ENCODE data around the gene ADAM8.

Gene ADAM8

DNA sequence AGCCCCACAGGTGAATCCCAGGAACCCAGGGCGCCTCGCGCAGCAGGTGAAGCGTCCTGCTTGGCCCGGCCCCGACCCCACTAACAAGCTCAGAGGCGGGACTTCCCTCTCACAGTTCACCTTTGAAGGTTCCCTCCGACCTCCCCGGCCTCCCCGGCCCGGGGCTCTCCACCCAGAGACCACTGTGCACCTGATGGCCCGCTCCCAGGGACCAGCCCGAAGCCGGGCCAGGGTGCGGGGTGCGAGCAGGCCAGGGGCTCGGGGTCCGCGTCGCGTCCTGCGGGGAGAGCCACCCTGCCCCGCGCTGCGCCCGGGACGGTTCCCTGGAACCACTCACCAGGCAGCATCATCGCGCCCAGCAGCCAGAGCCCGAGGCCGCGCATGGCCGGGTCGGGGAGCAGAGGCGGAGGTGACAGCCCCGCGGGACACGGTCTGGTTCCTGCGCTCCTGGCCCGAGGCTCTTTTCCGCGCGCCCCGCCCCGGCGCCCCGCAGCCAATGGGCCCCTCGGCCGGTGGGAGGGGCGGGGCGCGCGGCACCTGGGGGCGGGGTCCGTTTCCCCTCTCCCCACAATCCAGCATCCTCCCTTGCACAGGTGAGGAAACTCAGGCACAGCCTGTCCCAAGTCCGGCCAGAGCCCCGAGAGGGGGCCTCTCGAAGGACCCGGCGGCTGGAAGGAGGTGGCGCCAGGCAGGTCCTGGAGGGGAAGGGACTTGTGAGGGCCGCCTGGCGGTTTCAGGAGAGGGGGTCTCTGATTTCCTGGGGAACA, at the start of gene ADAM8:
ADAM8 (minus strand) TSS at position 434 of the 767 bp plus-strand sequence; CDS start at position 383, 51 bp downstream.
- H3K27ac ChIP-seq (ENCODE audit: low read length): no peak within 1 kb of the TSS
- no peak within 1 kb of the TSS for H3K4me3 ChIP-seq (ENCODE audit: low read depth in 1 of 2, low read length in 2 of 2)
- no peaks in the 10 kb centered on the region for H3K9me3 ChIP-seq (ENCODE audit: insufficient read depth, low read length, severe bottlenecking)
- H3K79me2 ChIP-seq (ENCODE audit: insufficient read depth, low read length): no peaks in the 10 kb centered on the region
- ATAC-seq (ENCODE audit: insufficient read depth, low read depth) (no peak), DNase-seq (no peak)
- peaks cover 28% of the 10 kb centered on the region for H3K36me3 ChIP-seq (ENCODE audit: insufficient read depth, low read length)
- H3K27me3 ChIP-seq (ENCODE audit: insufficient read depth, low read length, poor library complexity): no peaks in the 10 kb centered on the region
- H3K4me1 ChIP-seq (ENCODE audit: insufficient read depth, low read length): no peaks in the 10 kb centered on the region
- H2AFZ ChIP-seq (ENCODE audit: low read depth, low read length): no peak within 1 kb of the TSS
- no peak for TF ChIP-seq EZH2 (IDR thresholded peaks at IDR 0.05; ENCODE audit: borderline replicate concordance, low read depth, low read length, severe bottlenecking)
- TF ChIP-seq, protein P1, sequence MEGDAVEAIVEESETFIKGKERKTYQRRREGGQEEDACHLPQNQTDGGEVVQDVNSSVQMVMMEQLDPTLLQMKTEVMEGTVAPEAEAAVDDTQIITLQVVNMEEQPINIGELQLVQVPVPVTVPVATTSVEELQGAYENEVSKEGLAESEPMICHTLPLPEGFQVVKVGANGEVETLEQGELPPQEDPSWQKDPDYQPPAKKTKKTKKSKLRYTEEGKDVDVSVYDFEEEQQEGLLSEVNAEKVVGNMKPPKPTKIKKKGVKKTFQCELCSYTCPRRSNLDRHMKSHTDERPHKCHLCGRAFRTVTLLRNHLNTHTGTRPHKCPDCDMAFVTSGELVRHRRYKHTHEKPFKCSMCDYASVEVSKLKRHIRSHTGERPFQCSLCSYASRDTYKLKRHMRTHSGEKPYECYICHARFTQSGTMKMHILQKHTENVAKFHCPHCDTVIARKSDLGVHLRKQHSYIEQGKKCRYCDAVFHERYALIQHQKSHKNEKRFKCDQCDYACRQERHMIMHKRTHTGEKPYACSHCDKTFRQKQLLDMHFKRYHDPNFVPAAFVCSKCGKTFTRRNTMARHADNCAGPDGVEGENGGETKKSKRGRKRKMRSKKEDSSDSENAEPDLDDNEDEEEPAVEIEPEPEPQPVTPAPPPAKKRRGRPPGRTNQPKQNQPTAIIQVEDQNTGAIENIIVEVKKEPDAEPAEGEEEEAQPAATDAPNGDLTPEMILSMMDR (IDR thresholded peaks at IDR 0.05; ENCODE audit: borderline replicate concordance, extremely low read depth, low read length, poor library complexity, severe bottlenecking): no peak
- H4K20me1 ChIP-seq (ENCODE audit: insufficient read depth, low read length): peaks cover 8% of the 10 kb centered on the region
- H3K4me2 ChIP-seq (ENCODE audit: insufficient read depth, low read length): no peak within 1 kb of the TSS
- no peak within 1 kb of the TSS for H3K9ac ChIP-seq (ENCODE audit: low read depth, low read length)

DNA sequence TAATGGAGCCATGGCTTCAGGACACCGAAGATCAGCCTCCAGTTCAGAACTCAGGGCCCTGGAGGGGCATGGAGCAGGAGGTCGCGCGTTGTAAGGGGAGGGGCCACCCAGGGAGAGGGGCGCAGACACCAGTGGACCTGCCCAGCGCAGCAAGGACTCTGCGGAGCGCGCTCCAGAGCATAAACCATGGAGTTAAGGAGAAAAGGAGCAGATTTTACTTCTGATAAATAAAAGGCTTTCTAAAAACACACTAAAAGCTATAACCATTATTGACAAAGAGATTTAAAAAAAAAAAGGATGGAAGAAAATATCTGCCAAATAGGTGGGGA, 49.5 kb upstream of the ADAM8 start:
- Histone ChIP-seq H2AFZ (ENCODE audit: low read depth, low read length) (no peak overlapping the region), H3K36me3 (ENCODE audit: insufficient read depth, low read length) (no peaks in the 10 kb centered on the region), H3K9me3 (ENCODE audit: insufficient read depth, low read length, severe bottlenecking) (no peaks in the 10 kb centered on the region), H3K4me3 (ENCODE audit: low read depth in 1 of 2, low read length in 2 of 2) (no peak overlapping the region), H3K9ac (ENCODE audit: low read depth, low read length) (no peak overlapping the region), H3K79me2 (ENCODE audit: insufficient read depth, low read length) (no peaks in the 10 kb centered on the region), H3K4me1 (ENCODE audit: insufficient read depth, low read length) (peaks cover 13% of the 10 kb centered on the region), H3K27me3 (ENCODE audit: insufficient read depth, low read length, poor library complexity) (peaks cover 3% of the 10 kb centered on the region), H4K20me1 (ENCODE audit: insufficient read depth, low read length) (no peaks in the 10 kb centered on the region), H3K27ac (ENCODE audit: low read length) (no peak overlapping the region), H3K4me2 (ENCODE audit: insufficient read depth, low read length) (no peak overlapping the region)
- TF ChIP-seq, protein P1 (IDR thresholded peaks at IDR 0.05; ENCODE audit: borderline replicate concordance, extremely low read depth, low read length, poor library complexity, severe bottlenecking): no peak
- no peak for TF ChIP-seq EZH2 (IDR thresholded peaks at IDR 0.05; ENCODE audit: borderline replicate concordance, low read depth, low read length, severe bottlenecking)
- DNase-seq (no peak), ATAC-seq (ENCODE audit: insufficient read depth, low read depth) (no peak)

DNA sequence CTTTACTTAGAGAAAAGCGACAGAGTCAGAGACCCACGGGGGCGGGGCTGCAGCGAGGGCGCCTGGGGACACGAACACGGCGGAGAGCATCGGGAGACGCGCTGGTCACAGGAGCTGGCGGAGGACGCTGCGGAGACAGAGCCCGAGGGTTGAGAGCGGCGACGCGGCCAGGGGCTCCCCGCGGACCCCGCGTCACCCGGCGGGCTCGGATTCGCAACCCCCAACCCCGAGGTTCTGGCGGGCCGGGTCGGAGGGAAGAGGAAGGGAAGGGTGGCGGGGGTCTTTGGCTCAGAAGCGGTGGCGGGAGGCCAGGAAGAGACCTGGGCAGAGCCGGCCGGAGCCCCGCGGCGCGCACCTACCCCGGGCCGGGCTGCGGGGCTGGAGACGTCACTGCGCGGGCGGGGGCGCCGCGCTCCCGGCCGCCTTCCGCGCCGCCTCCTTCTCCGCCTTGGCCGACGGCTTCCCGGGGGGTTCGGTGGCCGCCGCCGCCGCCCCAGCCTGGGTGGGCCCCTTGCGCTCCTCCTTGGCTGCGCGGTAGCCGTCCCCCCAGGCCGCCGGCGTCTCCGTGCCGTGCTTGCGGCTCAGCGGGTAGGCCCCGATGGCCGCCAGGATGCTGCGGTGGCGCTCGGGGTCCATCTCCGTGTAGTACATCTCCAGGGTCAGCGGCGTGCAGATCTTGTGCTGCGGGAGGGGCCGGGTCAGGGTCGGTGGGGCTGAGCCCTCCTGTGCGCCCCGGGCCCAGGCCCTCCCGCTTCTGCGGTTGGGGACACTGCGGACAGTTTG, 49.0 kb upstream of the ADAM8 start:
- Histone ChIP-seq H3K4me3 (ENCODE audit: low read depth in 1 of 2, low read length in 2 of 2) (no peak overlapping the region), H4K20me1 (ENCODE audit: insufficient read depth, low read length) (no peaks in the 10 kb centered on the region), H3K9me3 (ENCODE audit: insufficient read depth, low read length, severe bottlenecking) (no peaks in the 10 kb centered on the region), H3K27me3 (ENCODE audit: insufficient read depth, low read length, poor library complexity) (peaks cover 3% of the 10 kb centered on the region), H3K9ac (ENCODE audit: low read depth, low read length) (no peak overlapping the region; the same call in 1 of the 2 replicates), H2AFZ (ENCODE audit: low read depth, low read length) (no peak overlapping the region), H3K36me3 (ENCODE audit: insufficient read depth, low read length) (no peaks in the 10 kb centered on the region), H3K4me1 (ENCODE audit: insufficient read depth, low read length) (peaks cover 13% of the 10 kb centered on the region), H3K4me2 (ENCODE audit: insufficient read depth, low read length) (no peak overlapping the region; the same call in 1 of the 2 replicates), H3K79me2 (ENCODE audit: insufficient read depth, low read length) (no peaks in the 10 kb centered on the region), H3K27ac (ENCODE audit: low read length) (no peak overlapping the region)
- no peak for ATAC-seq (ENCODE audit: insufficient read depth, low read depth)
- no peak for TF ChIP-seq EZH2 (IDR thresholded peaks at IDR 0.05; ENCODE audit: borderline replicate concordance, low read depth, low read length, severe bottlenecking)
- TF ChIP-seq, protein P1 (IDR thresholded peaks at IDR 0.05; ENCODE audit: borderline replicate concordance, extremely low read depth, low read length, poor library complexity, severe bottlenecking): no peak
- no peak for DNase-seq

Measured in DND-41 (cell line).